ENCODE measurements around the gene MED12L.

The MED12L gene

GRCh38 chr3:151204530-151205402 is 119.3 kb downstream of the MED12L start:
- ATAC-seq (ENCODE audit: low read depth) (no peak), DNase-seq (ENCODE audit: low spot score) (no peak)
- H3K9me3 ChIP-seq (ENCODE audit: severe bottlenecking) = no peaks in the 10 kb centered on the region
- H3K4me3 ChIP-seq (ENCODE audit: severe bottlenecking) = no peak overlapping the region
- H3K4me1 ChIP-seq (ENCODE audit: insufficient read depth, poor library complexity, severe bottlenecking) = peaks cover 8% of the 10 kb centered on the region
- H3K27ac ChIP-seq (ENCODE audit: poor library complexity, severe bottlenecking) = no peak overlapping the region
- no peaks in the 10 kb centered on the region for H3K27me3 ChIP-seq (ENCODE audit: insufficient read depth, poor library complexity, severe bottlenecking)
- no peak for TF ChIP-seq CTCF (IDR thresholded peaks at IDR 0.05; ENCODE audit: poor library complexity, severe bottlenecking)
- H3K36me3 ChIP-seq (ENCODE audit: low read depth) = no peaks in the 10 kb centered on the region

DNA sequence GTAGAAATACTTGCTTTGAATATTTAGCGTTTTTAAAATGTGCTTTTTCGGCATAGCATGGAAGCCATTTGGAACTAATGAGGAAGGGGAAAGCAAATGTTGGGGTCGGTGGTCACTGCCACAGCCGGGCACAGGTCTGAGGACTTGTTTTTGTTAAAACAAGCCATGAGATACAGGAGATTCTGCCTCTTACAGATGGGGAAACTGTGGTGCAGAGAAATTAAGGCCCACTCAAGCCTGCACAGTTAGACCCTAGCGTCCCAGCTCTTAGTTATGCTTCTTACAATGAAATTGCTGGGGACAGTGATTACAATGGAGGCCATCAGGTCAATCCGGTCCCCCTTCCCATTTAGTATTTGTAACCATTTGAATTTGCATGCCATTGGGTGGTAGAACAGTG is 120.0 kb downstream of the MED12L start:
- TF ChIP-seq CTCF (IDR thresholded peaks at IDR 0.05; ENCODE audit: poor library complexity, severe bottlenecking) = no peak
- Histone ChIP-seq H3K4me3 (ENCODE audit: severe bottlenecking) (no peak overlapping the region), H3K27me3 (ENCODE audit: insufficient read depth, poor library complexity, severe bottlenecking) (no peaks in the 10 kb centered on the region), H3K27ac (ENCODE audit: poor library complexity, severe bottlenecking) (no peak overlapping the region), H3K9me3 (ENCODE audit: severe bottlenecking) (no peaks in the 10 kb centered on the region), H3K4me1 (ENCODE audit: insufficient read depth, poor library complexity, severe bottlenecking) (peaks cover 13% of the 10 kb centered on the region), H3K36me3 (ENCODE audit: low read depth) (no peaks in the 10 kb centered on the region)
- no peak for ATAC-seq (ENCODE audit: low read depth)
- no peak for DNase-seq (ENCODE audit: low spot score)

DNA sequence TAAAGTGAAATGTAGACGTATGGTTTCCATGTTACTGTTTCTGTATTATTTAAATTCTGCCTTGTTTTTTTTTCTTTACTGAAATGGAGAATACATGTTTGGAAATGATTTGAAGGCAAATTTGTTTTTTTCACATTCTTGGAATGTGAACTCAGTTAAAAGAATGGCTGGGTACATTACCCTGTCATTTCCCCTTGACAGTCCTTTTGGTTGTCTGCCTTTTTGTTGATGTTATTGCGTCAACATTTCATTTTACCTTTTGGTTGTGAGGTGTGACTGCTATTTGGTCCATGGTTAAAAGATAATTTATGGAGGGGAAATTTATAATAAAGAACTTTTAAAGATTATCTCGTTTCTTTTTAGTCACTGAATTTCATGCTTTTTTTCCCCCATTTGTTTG is 120.7 kb downstream of the MED12L start:
- H3K27me3 ChIP-seq (ENCODE audit: insufficient read depth, poor library complexity, severe bottlenecking) = no peaks in the 10 kb centered on the region
- H3K4me3 ChIP-seq (ENCODE audit: severe bottlenecking) = no peak overlapping the region
- H3K36me3 ChIP-seq (ENCODE audit: low read depth) = no peaks in the 10 kb centered on the region
- ATAC-seq (ENCODE audit: low read depth) (no peak), DNase-seq (ENCODE audit: low spot score) (no peak)
- no peak for TF ChIP-seq CTCF (IDR thresholded peaks at IDR 0.05; ENCODE audit: poor library complexity, severe bottlenecking)
- H3K9me3 ChIP-seq (ENCODE audit: severe bottlenecking) = no peaks in the 10 kb centered on the region
- no peak overlapping the region for H3K27ac ChIP-seq (ENCODE audit: poor library complexity, severe bottlenecking)
- H3K4me1 ChIP-seq (ENCODE audit: insufficient read depth, poor library complexity, severe bottlenecking) = peaks cover 13% of the 10 kb centered on the region

DNA sequence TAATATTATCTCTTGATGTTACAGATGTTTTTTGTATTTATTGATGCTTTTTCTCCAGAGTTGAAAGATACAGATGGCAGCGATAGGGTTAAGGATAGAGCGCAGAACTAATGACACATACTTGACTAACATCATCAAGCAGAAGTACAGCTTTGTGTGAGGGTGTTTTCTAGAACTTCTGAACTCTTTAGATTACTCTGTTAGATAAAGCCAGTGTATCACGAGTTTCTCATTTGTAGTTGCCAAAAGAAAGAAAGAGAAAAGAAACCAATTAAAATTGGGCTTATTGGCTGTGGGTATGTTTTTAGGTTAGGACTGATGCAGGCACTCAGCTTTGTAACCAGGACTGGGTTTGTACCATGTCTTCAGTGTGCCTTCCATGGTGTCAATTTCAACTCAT is 124.2 kb downstream of the MED12L start:
- Histone ChIP-seq H3K9me3 (ENCODE audit: severe bottlenecking) (no peaks in the 10 kb centered on the region), H3K4me1 (ENCODE audit: insufficient read depth, poor library complexity, severe bottlenecking) (peaks cover 13% of the 10 kb centered on the region), H3K27me3 (ENCODE audit: insufficient read depth, poor library complexity, severe bottlenecking) (no peaks in the 10 kb centered on the region), H3K4me3 (ENCODE audit: severe bottlenecking) (no peak overlapping the region), H3K27ac (ENCODE audit: poor library complexity, severe bottlenecking) (no peak overlapping the region), H3K36me3 (ENCODE audit: low read depth) (no peaks in the 10 kb centered on the region)
- ATAC-seq (ENCODE audit: low read depth) = peak; percentile 51; the same call in 1 of the 3 replicates
- no peak for TF ChIP-seq CTCF (IDR thresholded peaks at IDR 0.05; ENCODE audit: poor library complexity, severe bottlenecking)
- DNase-seq (ENCODE audit: low spot score) = no peak
